NCI-H1417 treated with DMSO at 0.1 percent for 48 hours (cell line): ENCODE measurements around the gene RBM20.

Experiments
- DNase-seq: peaks from one replicate; lab custom pipeline; 2025; lab: John Stamatoyannopoulos, UW

Gene RBM20

DNA sequence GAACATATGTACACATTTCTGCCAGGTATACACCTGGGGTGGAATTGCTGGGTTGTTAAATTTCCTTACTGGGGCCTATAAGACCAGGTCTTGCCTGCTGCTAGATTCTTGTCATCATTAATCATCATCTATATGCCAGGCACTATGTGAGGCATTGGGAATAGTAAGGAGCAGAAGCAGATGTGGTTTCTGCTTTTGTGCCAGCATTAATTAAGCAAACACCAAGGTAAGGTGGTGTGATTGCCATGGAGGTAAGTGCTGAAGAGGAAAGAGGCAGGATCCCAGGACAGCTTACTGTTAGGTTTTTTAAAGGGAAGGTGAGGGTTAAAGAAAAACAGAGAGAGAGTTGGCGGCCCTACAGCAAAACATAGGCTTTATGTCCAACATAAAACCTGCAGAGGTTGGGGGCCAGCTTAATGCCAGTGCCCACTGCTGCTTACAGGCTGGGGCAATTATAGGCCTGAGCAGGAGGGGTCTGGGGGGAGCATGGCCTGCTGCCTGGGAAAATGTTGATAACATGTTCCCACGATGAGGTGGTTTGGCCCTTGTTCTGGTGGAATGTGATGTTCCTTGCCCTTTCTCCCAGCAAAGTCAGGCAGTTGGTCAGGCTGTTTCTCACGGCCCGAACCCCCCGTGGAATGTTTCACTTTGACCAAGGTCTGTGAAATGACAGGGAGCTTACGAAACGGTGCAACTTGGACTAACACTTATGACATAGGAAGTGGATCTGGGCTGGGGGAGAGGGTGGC lies 93.9 kb downstream of the RBM20 start:
- no peak for DNase-seq

- DNase-seq = no peak
Measured at GRCh38 chr10:110739811-110740271, 95.7 kb downstream of the RBM20 start.

DNA sequence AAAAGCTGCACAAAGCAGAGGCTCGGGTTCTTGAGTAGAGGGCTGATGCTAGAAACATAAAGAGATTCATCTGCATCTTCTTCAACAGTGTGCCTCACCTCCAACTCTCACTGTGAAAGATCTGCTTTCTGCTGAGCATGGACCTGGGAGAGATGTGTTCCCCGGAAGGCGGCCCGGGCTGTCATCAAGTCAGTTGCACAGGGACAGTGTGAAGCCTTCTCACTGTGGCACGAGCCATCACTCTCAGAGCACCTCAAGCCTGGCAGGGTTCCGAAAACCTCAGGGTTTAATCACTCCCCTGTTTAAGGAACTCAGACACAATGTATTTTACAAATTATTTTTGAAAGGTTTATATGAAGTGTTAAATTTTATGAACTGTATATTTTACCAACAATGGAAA lies 98.7 kb downstream of the RBM20 start:
- no peak for DNase-seq

DNA sequence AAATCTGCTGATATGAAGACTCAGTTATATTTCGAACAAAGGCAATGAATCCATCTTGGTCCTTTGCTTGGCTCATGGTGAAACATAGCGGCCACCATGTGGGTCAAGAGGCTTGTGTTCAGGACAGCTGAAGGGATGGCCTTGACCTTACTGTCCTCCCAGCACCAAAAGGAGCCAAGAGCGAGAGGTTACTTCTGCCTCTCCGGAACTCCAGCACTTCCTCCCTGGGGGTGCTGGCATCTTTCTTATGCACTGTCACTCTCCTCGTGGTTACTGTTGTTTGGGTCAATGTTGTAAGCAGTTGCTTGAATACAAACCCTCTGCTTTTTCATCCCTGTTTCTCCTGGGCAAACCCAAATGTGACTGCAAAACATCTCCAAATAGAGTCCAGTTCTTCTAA lies 100.6 kb downstream of the RBM20 start:
- DNase-seq = no peak

DNA sequence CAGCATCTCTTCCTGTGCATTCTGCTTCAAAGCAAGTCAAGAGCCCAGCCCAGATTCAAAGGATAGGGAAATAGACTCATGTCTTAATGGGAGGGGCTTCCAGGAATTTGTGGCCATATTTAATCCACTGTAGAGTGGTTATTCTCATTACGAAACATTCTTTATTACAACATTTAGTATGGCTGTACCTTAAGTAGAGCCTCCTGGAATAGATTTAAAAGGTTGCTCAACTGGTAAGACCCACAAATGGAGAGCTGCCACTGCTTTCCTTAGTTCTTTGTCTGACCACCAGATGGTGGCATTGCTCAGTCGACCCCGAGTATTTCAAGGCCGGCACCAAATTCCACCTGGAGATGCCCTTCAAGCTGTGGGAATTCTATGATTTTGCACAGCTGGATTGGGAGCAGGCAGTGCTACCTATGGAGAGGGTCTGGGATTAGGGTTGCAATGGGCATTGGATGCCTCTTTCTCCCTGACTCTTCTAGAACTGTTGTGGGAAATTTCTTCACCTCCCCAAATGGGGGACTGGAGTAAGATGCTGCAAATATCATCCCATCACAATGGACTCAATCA lies 102.2 kb downstream of the RBM20 start:
- no peak for DNase-seq

GRCh38 chr10:110746969-110747608 lies 103.0 kb downstream of the RBM20 start:
- DNase-seq = no peak

DNA sequence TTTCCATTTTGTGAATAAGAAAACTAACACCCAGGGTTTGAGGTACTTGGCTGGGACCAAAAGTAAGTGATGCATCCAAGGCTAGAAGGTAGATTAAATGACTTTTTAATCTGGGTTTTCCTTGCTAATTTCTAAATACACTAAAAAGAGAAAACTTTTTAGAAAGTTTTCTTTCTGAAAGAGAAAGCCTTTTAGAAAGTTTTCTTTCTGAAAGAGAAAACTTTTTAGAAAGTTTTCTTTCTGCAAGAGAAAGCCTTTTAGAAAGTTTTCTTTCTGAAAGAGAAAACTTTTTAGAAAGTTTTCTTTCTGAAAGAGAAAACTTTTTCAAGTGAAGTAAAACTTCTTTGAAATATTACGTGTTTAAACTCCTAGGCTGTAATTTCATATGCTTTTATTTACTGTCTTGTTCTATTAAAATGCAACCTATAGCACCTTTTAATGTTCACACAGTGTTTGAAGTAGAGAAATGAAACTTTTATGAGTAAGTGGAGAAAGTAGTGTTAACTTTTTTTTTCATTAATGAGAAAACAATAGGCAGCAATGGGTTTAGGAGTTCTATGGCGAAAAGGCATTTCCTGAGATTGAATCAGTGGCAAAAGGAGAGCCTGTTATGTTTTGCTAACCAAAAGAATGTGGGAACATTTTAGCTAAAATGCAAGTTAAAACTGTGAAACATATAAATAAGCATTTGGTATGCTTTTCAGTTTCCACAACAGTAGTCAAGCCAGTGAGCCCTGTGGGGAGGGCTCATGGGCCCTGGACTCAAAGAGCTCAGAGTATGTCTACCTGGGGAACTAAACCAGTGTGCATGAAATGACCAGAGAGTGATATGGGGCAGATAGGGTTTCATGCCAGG lies 103.7 kb downstream of the RBM20 start:
- no peak for DNase-seq

DNA sequence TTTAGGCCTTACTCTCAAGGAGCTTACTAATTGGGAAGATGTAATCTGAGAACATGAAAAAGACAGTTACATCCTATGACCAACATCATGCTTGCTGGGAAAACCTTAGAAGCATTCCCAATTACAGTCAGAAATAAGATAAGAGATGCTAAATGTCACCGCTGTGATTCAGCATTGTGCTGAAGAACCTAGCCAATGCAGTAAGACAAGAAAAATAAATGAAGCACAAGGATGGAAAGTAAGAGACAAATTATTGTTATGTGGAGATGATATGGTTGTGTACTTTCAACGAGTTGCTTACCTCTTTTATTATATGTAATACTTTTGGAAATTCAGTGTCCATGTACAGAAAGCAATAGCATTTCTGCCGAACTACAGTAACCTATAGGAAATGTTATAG lies 104.8 kb downstream of the RBM20 start:
- DNase-seq = no peak

- DNase-seq = no peak
Measured at GRCh38 chr10:110750931-110751330, 106.8 kb downstream of the RBM20 start.

GRCh38 chr10:110751850-110752249 lies 107.7 kb downstream of the RBM20 start:
- no peak for DNase-seq

DNA sequence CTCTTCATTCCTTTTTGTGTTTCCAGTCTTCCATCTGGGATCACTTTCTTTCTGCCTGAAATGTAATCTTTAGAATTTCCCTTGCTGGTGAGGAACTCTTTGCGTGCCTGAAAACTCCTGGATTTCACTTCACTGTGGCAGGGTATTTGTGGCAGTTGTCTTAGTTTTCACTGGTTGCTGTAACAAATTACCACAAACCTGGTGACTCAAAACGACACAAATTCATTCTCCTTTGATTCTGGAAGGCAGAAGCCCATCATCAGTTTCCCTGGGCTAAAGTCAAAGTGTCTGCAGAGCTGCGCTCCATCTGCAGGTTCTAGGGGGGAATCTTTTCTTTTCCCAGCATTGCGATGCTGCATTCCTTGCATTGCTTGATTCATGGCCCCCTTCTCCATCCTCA lies 109.3 kb downstream of the RBM20 start:
- DNase-seq = no peak

DNA sequence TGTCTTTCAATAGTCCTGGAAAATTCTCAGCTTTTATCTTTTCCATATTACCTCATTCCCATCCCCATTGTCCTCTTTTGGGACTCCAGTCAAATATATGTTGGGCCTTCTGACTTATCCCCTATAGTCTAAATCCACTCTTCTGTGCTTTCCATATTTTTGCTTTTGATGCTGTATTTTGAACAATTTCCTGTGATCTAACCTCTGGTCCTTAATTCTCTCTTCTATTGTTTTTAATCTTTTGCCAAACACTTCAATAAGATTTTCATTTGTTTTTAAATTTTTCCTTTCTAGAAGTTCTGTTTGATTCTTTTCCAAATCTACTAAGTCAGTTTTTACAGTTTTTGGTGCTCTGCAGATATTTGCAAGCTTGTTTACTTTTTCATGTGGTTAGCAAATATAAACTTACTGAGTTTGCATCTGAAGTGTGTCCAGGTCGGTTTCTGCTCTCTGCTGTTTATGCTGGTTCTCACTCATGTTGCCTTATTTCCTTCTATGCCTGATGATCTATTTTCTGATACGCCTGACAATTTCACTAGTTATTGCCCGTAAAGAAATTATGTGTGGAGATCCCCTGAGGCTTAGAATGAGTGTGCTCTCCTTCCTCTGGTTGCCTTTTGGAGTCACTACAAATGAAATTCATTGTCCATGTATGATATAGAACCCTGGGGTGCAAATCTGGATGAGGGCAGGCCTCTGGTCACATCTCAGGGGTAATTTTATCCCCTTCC lies 110.4 kb downstream of the RBM20 start:
- DNase-seq = no peak

- DNase-seq = no peak
Measured at GRCh38 chr10:110755781-110756180, 111.6 kb downstream of the RBM20 start.

DNA sequence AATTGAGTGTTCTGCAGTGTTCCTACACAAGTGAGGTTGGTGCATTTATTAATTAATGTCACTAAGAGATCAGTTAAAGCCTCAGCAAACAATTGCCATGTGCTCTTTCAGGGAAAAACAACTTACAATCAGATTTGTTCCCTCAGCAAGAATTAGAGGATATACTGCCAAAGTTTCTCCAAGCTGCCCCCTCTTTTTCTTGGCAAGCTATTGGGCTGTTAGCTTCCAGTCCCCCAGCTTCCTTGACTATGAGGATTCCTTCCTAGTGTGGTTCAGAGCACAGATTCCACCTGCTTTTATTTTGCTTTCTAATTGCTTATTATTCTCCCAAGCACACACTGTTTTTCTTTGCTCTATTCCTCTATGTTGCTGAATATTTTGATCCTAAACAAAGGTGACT lies 112.7 kb downstream of the RBM20 start:
- DNase-seq = no peak

DNA sequence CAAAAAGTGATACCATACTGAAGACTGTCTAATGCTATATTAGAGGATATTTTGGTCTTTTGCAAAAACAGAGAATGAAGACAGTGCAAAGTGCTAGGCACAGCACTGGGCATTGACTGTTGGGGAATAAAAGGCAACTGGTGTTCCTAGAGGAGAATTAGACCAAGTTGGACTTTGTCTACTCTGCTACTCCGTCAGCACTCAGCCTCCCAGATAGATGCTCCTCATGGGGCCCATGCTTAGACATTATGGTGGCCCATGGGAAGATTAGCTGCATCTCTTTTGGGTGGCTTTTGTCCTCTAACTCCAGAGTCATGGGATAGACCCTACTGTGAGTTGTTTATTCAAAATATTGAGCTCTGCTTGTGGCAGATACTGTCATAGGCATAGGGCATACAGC lies 113.5 kb downstream of the RBM20 start:
- DNase-seq = no peak

- no peak for DNase-seq
Measured at GRCh38 chr10:110758128-110758765, 114.1 kb downstream of the RBM20 start.

DNA sequence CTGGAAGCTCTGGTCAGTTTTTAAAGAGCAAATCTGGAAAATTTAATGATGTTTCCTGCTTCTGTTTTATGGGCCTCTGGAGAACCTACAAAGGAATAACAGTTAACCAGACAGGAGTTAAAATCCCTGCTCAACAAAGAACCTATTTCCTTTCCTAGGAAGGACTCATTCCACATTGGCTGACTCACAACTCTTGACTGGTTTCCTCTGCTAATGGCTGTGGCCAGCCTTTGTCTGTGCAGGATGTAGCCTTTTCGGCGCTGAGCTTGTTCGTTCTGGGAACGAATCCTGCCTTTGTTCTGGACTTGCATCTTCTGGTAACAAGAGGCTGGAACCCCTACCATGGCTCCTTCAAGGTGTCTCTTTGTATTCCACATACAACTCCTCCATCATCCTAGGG lies 114.8 kb downstream of the RBM20 start:
- DNase-seq = no peak

DNA sequence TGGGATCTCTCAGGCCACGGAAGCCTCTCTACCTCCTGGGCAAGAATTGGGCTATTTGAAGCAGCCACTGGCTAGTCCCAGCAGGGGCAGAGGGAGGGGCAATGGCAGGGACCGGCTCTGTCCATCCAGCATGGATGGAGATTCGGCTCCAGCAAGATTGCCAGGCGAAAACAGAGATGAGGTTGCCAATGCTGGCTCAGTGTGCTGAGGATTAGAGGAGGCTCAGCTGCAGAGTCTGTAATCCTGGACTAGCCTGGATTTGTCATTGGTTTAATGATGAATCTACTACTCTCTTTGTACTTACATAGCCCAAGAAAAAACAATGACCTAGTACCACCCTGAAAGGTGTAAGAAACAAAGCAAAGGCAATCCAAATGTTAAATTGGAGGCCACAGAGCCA lies 115.4 kb downstream of the RBM20 start:
- DNase-seq = no peak

DNA sequence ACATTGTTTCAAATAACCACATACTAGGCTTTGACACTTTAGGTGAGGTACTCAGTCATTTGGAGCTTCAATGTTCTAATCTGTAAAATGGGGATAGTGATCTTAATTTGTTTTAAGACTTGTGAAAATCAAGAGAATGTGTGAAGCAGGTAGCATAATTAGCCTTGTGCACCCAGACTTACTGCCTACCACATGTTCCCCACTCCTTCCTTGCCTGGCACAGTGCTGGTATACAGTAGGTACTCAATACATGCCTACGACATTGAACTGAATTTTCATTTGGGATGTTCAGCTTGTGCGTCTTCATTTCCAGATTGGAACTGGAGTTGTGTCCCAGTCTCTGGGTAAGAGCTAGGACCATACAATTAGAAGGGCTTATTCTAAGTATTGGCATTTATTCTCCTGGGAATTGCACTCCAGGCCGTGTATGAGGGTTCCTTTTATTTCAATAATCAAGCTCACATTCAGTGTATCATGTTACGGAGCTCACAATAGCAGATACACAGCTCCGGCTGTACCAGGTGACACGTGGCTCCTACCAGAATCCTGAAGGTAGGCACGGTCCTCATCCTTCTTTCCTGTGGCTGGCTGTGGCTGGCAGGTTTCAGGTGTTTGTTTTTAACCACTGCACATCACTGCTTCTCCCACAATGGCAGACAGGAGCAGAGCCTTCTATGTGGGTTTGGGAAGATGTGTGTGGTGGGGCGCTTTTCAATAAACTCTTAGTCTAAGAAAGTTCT lies 118.1 kb downstream of the RBM20 start:
- no peak for DNase-seq

DNA sequence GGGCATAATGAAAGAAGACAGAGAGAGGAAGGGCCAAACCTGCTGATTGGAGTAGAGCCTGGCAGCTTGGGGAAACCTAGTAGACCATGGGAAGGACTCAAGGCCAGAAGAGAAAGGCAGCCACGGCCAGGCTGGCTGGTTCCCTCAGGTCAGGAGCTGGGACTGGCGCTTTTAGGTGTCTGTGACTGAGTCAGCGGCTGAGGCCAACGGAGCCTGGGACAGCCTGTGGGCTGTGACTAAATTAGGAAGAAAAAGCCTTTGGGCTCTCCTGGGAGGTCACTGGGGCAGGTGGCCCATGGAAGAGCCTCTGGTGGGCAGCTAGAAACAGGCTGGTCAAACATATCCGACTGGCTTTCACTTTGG lies 118.7 kb downstream of the RBM20 start:
- no peak for DNase-seq

GRCh38 chr10:110764378-110764777 lies 120.2 kb downstream of the RBM20 start:
- no peak for DNase-seq
